Measurements from ENCODE around the gene ANO4. TPM values are rescaled to one million over a fixed set of nuclear protein-coding genes. Genes with fewer than 3 reads are reported as not detected.

Gene ANO4
- total RNA-seq, 1 experiment from 2014 or later: 5.7 TPM

DNA sequence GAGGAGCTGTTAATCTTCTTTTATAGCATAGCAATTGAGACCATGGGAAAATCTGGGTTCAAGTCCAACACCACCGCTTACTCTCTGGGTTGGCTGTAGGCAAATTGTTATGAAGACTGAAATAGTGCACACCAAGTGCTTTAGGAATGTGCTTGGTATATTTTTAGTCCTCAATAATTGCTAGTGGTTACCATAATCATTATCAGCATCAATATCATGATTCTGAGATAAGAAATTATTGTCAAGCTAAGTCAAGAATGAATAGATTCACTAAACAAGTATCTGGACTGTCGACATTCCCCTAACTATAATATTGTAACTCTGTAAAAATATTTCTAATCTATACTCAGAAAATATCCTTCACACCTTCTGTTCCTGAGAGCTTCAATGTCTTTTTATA lies 48.5 kb downstream of the ANO4 start:
- TF ChIP-seq, protein P1, sequence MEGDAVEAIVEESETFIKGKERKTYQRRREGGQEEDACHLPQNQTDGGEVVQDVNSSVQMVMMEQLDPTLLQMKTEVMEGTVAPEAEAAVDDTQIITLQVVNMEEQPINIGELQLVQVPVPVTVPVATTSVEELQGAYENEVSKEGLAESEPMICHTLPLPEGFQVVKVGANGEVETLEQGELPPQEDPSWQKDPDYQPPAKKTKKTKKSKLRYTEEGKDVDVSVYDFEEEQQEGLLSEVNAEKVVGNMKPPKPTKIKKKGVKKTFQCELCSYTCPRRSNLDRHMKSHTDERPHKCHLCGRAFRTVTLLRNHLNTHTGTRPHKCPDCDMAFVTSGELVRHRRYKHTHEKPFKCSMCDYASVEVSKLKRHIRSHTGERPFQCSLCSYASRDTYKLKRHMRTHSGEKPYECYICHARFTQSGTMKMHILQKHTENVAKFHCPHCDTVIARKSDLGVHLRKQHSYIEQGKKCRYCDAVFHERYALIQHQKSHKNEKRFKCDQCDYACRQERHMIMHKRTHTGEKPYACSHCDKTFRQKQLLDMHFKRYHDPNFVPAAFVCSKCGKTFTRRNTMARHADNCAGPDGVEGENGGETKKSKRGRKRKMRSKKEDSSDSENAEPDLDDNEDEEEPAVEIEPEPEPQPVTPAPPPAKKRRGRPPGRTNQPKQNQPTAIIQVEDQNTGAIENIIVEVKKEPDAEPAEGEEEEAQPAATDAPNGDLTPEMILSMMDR (conservative IDR thresholded peaks at IDR 0.05): no peak
- Histone ChIP-seq H3K79me2 (ENCODE audit: insufficient read depth, low read length) (no peaks in the 10 kb centered on the region), H3K56ac (ENCODE audit: insufficient read length, low read depth, low read length) (no peak overlapping the region), H3K79me1 (ENCODE audit: insufficient read depth, low read depth, low read length, poor library complexity, severe bottlenecking) (no peaks in the 10 kb centered on the region), H3K14ac (ENCODE audit: insufficient read depth, low read length) (no peak overlapping the region), H4K91ac (ENCODE audit: insufficient read length, low read depth, low read length) (no peak overlapping the region), H2AFZ (ENCODE audit: low read length) (no peak overlapping the region), H3K27ac (ENCODE audit: insufficient read length, low read depth, low read length) (no peak overlapping the region), H3K27me3 (ENCODE audit: insufficient read depth, low read length) (no peaks in the 10 kb centered on the region), H3T11ph (ENCODE audit: low read length) (no peak overlapping the region), H2AK5ac (ENCODE audit: insufficient read length, low read length) (no peak overlapping the region), H2BK15ac (ENCODE audit: low read depth, low read length) (no peak overlapping the region), H2BK20ac (ENCODE audit: low read depth, low read length, poor library complexity, severe bottlenecking) (no peak overlapping the region), H3K23me2 (ENCODE audit: insufficient read length, low read depth, low read length, poor library complexity, severe bottlenecking) (no peaks in the 10 kb centered on the region), H3K23ac (ENCODE audit: insufficient read length, low read depth, low read length) (no peak overlapping the region), H4K5ac (ENCODE audit: insufficient read length, low read depth, low read length) (no peak overlapping the region), H3K18ac (ENCODE audit: insufficient read length, low read depth, low read length) (no peak overlapping the region), H2BK5ac (ENCODE audit: insufficient read length, low read length) (no peak overlapping the region), H4K8ac (replicated peaks; ENCODE audit: insufficient read length, low read depth, low read length) (no peak overlapping the region), H2BK12ac (ENCODE audit: insufficient read length, low read depth, low read length) (no peak overlapping the region), H3K4me2 (ENCODE audit: insufficient read depth, insufficient read length, low read length) (no peak overlapping the region), H2BK120ac (ENCODE audit: low read depth, low read length, poor library complexity, severe bottlenecking) (no peak overlapping the region), H3K9me3 (ENCODE audit: control insufficient read depth, low read depth, low read length) (no peaks in the 10 kb centered on the region), H3K9ac (ENCODE audit: extremely low read depth, insufficient read length, low read length) (no peak overlapping the region), H3K4me1 (ENCODE audit: insufficient read depth, low read length) (no peaks in the 10 kb centered on the region), H4K20me1 (ENCODE audit: control insufficient read depth, insufficient read depth, insufficient read length) (no peaks in the 10 kb centered on the region), H3K4ac (ENCODE audit: low read depth, low read length) (no peak overlapping the region)
- no CpG with 5 or more reads among the region's 2 CpGs for WGBS (ENCODE audit: extremely low coverage, insufficient read length, low lambda C conversion rate)
- DNase-seq: no peak
- Mint-ChIP-seq H3K27me3 (ENCODE audit: low read depth) (no peaks in the 10 kb centered on the region), H3K4me3 (no peak overlapping the region), H3K36me3 (ENCODE audit: insufficient read depth in 1 of 3, low read depth in 3 of 3) (no peaks in the 10 kb centered on the region), H3K4me1 (no peaks in the 10 kb centered on the region), H3K9me3 (no peaks in the 10 kb centered on the region), H3K27ac (no peak overlapping the region)
